IPS-18a (cell line): ENCODE results near the gene FZD10.

Experiments
- H3K27ac ChIP-seq: one replicate; pipeline ENCODE4 v1.5.1; 2013; ENCODE audit warnings: low read length
- H3K27me3 ChIP-seq: one replicate; pipeline ENCODE4 v1.6.1; 2013; ENCODE audit warnings: mild to moderate bottlenecking, low read length; ENCODE audit not compliant: control insufficient read depth, insufficient read depth
- H3K36me3 ChIP-seq: one replicate; pipeline ENCODE4 v1.6.1; 2013; ENCODE audit warnings: low read depth, low read length; ENCODE audit not compliant: control insufficient read depth
- H3K4me1 ChIP-seq: one replicate; pipeline ENCODE4 v1.6.1; 2013; ENCODE audit warnings: low read depth, low read length; ENCODE audit not compliant: control insufficient read depth
- H3K4me3 ChIP-seq: one replicate; pipeline ENCODE4 v1.5.1; 2013; ENCODE audit warnings: low read length
- H3K9ac ChIP-seq: one replicate; pipeline ENCODE4 v1.6.1; 2013; ENCODE audit warnings: mild to moderate bottlenecking, low read length, moderate library complexity
- H3K9me3 ChIP-seq: one replicate; pipeline ENCODE4 v1.6.1; 2013; ENCODE audit warnings: low read depth, low read length; ENCODE audit not compliant: control insufficient read depth

The FZD10 gene

GRCh38 chr12:130162267-130162666 lies at the start of gene FZD10:
FZD10 (plus strand) TSS chr12:130162464; CDS start chr12:130162943, 479 bp downstream.
- no peaks in the 10 kb centered on the region for H3K9me3 ChIP-seq
- no peak within 1 kb of the TSS for H3K27ac ChIP-seq
- H3K4me3 ChIP-seq, result peak within 1 kb of the TSS; percentile 58
- no peaks in the 10 kb centered on the region for H3K36me3 ChIP-seq
- peaks cover 91% of the 10 kb centered on the region for H3K27me3 ChIP-seq
- peak within 1 kb of the TSS; percentile 29 for H3K9ac ChIP-seq
- H3K4me1 ChIP-seq, result peaks cover 55% of the 10 kb centered on the region

- Histone ChIP-seq H3K9ac (no peak overlapping the region), H3K36me3 (no peaks in the 10 kb centered on the region), H3K4me3 (no peak overlapping the region), H3K4me1 (peaks cover 4% of the 10 kb centered on the region), H3K27me3 (no peaks in the 10 kb centered on the region), H3K9me3 (no peaks in the 10 kb centered on the region), H3K27ac (no peak overlapping the region)
Observed at GRCh38 chr12:130114952-130115351, 47.3 kb upstream of the FZD10 start.

DNA sequence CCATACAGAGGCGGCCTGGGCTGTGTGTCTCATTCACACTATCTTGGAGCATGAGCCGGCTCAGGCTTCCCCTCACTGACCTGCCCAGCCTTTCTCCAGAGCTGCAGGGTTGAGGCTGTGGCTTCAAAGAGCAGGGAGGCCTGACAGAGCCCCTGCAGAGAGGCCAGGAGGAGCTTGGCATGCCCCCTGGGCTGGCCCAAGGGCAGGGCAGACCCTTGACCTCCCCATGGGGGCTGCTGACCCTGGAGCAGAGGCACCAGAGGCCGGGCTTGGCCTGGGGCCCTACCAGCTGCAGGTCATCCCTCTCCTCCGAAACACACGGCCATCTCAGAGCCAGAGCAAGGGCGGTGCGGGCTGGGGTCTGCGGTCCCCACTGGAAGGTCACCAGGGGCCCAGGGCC lies 46.6 kb upstream of the FZD10 start:
- H3K36me3 ChIP-seq, result no peaks in the 10 kb centered on the region
- H3K4me3 ChIP-seq, result no peak overlapping the region
- no peak overlapping the region for H3K9ac ChIP-seq
- H3K9me3 ChIP-seq, result no peaks in the 10 kb centered on the region
- no peak overlapping the region for H3K27ac ChIP-seq
- H3K27me3 ChIP-seq, result no peaks in the 10 kb centered on the region
- H3K4me1 ChIP-seq, result peaks cover 4% of the 10 kb centered on the region

DNA sequence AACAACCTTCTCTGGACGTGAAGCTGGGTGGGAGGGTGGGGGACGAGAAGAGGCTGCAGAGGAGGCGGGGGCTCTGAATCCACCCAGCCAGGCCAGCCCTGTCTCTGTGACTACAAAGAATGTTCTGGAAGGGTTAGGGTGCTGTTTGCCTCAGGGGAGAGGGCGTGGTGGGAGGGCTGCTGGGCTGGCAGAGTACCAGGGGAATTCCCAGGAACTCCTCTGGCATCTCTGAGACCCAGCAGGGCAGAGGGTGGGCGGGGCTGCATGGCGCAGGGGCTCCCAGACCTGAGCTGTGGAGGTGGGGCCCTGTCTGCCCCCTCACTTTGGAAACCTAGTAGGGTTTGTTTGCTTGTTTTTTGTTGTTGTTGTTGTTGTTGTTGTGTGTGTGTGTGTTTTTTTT lies 45.5 kb upstream of the FZD10 start:
- Histone ChIP-seq H3K9ac (no peak overlapping the region), H3K27ac (no peak overlapping the region), H3K9me3 (no peaks in the 10 kb centered on the region), H3K36me3 (no peaks in the 10 kb centered on the region), H3K4me3 (no peak overlapping the region), H3K4me1 (peaks cover 4% of the 10 kb centered on the region), H3K27me3 (no peaks in the 10 kb centered on the region)

DNA sequence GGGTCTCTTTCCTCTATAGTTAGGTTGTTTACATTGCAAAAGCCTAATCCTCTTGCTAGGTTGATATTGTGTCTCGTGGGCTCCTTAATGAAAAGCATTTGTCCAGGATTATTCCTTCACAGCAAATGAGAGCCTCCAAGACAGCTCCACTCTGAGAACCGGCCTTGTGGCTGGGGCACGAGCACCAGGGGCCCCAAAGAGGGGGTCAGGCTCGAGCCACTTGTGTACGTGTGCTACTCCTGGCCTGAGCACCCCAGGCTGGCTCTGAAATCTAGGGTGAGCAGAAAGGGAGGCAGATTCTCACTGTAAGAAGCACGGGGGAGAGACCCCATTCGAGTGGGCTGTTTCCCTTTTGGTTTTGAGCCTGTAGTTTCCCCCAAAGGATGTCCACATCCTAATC lies 45.0 kb upstream of the FZD10 start:
- no peaks in the 10 kb centered on the region for H3K27me3 ChIP-seq
- no peaks in the 10 kb centered on the region for H3K36me3 ChIP-seq
- no peak overlapping the region for H3K9ac ChIP-seq
- H3K27ac ChIP-seq, result no peak overlapping the region
- H3K4me3 ChIP-seq, result no peak overlapping the region
- H3K9me3 ChIP-seq, result no peaks in the 10 kb centered on the region
- H3K4me1 ChIP-seq, result peaks cover 4% of the 10 kb centered on the region

- no peak overlapping the region for H3K4me3 ChIP-seq
- H3K9me3 ChIP-seq, result no peaks in the 10 kb centered on the region
- no peak overlapping the region for H3K9ac ChIP-seq
- H3K27me3 ChIP-seq, result no peaks in the 10 kb centered on the region
- H3K36me3 ChIP-seq, result no peaks in the 10 kb centered on the region
- no peak overlapping the region for H3K27ac ChIP-seq
- peaks cover 4% of the 10 kb centered on the region for H3K4me1 ChIP-seq
Observed at GRCh38 chr12:130117701-130118100, 44.6 kb upstream of the FZD10 start.

DNA sequence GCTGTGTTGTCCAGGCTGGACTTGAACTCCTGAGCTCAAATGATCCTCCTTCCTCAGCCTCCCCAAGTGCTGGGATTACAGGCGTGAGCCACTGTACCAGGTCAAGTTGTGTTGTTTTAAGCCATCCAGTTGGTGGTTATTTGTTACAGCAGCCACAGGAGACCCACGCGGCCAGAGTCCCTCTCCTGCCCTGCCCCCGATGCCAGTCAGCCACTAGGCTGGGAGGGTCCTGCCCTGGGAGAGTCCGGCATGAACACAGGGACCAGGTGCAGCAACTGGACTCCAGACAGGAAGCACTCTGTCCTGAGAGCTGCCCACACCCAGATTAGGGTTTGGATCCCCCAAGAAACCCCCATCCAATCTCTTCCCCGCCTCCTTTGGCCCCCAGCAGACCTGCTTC lies 44.1 kb upstream of the FZD10 start:
- Histone ChIP-seq H3K9me3 (no peaks in the 10 kb centered on the region), H3K4me3 (no peak overlapping the region), H3K9ac (no peak overlapping the region), H3K4me1 (peaks cover 4% of the 10 kb centered on the region), H3K36me3 (no peaks in the 10 kb centered on the region), H3K27me3 (no peaks in the 10 kb centered on the region), H3K27ac (no peak overlapping the region)

- Histone ChIP-seq H3K4me1 (peaks cover 4% of the 10 kb centered on the region), H3K9me3 (no peaks in the 10 kb centered on the region), H3K4me3 (no peak overlapping the region), H3K36me3 (no peaks in the 10 kb centered on the region), H3K9ac (no peak overlapping the region), H3K27me3 (no peaks in the 10 kb centered on the region), H3K27ac (no peak overlapping the region)
Observed at GRCh38 chr12:130119241-130119861, 42.9 kb upstream of the FZD10 start.

- Histone ChIP-seq H3K9ac (no peak overlapping the region), H3K9me3 (no peaks in the 10 kb centered on the region), H3K27me3 (no peaks in the 10 kb centered on the region), H3K4me1 (peaks cover 4% of the 10 kb centered on the region), H3K4me3 (no peak overlapping the region), H3K36me3 (no peaks in the 10 kb centered on the region), H3K27ac (no peak overlapping the region)
Observed at GRCh38 chr12:130120012-130120805, 42.1 kb upstream of the FZD10 start.

- no peaks in the 10 kb centered on the region for H3K9me3 ChIP-seq
- H3K27me3 ChIP-seq, result no peaks in the 10 kb centered on the region
- no peak overlapping the region for H3K4me3 ChIP-seq
Observed at GRCh38 chr12:130121226-130122000, 40.9 kb upstream of the FZD10 start.

DNA sequence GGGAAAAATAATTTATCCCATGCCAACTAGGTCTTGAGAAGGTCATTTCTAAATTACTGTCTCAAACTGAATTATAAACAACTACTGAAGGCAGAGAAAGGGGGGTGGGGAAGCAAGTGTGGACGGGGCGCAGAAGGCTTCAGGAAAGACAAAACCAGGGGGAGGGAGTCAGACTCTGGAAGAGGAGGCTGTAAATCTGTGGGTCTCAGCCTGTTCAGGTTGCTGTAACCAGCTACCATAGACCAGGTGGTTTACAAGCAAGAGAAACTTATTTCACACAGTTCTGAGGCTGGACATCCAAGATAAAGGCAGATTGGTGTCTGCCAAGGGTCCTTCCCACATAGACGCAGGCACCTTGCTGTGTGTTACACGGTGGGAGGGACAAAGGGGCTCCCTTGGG lies 39.9 kb upstream of the FZD10 start:
- Histone ChIP-seq H3K4me1 (no peaks in the 10 kb centered on the region), H3K36me3 (no peaks in the 10 kb centered on the region), H3K27me3 (peaks cover 5% of the 10 kb centered on the region), H3K9me3 (no peaks in the 10 kb centered on the region), H3K9ac (no peak overlapping the region), H3K4me3 (no peak overlapping the region), H3K27ac (no peak overlapping the region)

More at GRCh38 chr12:130121226-130122000, 40.9 kb upstream of the FZD10 start:
- Histone ChIP-seq H3K4me1 (peaks cover 4% of the 10 kb centered on the region), H3K27ac (no peak overlapping the region), H3K9ac (no peak overlapping the region), H3K36me3 (no peaks in the 10 kb centered on the region)
